ENCODE measurements around the gene HLCS.
A peak's percentile ranks its signal among the peaks of the same experiment; 100 is the strongest.

HLCS gene

GRCh38 chr21:36773995-36774394 lies 192.5 kb downstream of the HLCS start:
- DNase-seq (ENCODE audit: low read depth), result no peak

GRCh38 chr21:36773117-36773516 lies 193.4 kb downstream of the HLCS start:
- DNase-seq (ENCODE audit: low read depth), result peak; percentile 25

- DNase-seq (ENCODE audit: low read depth), result no peak
Observed at GRCh38 chr21:36769051-36769839, 197.2 kb downstream of the HLCS start.

DNA sequence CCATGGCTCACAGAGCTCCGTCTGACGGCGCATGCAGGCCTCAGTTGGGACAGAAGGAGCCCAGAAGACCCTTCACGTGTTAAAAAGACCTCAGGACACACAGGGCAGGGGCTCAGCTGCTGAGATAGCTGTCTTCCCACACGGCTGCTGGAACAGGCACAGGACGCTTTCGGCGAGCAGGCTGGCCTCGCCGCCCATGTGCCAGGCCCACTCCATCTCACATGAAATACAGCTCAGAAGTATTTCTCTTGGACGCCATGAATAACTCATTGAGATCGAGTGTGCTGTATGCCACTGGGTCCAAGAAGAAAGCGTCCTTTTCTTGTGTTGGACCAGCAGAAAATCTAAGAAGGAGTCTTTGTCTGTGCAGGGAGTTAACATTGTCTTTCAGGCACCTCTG lies 198.0 kb downstream of the HLCS start:
- DNase-seq (ENCODE audit: low read depth), result no peak

- DNase-seq (ENCODE audit: low read depth), result no peak
Observed at GRCh38 chr21:36767096-36767495, 199.4 kb downstream of the HLCS start.

DNA sequence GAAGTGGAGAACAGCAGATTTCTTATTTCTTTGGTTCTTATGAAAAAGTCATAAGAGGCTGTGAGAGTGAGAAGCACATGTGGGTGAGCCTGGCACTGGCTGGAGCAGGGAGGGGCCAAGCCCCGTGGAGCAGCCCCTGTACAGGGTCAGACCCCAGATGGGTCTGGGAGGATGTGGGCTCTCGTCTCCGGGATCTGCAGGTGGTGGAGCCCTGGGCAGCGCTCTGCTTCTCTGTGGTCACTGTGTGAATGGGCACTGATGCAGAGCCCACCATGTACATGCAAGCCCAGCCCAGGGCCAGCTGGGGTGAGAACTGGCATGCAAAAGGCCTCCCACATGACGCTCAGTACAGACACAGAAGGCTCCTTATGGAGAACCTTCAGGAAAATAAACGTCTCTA lies 200.0 kb downstream of the HLCS start:
- no peak for DNase-seq (ENCODE audit: low read depth)

GRCh38 chr21:36765229-36765628 lies 201.2 kb downstream of the HLCS start:
- DNase-seq (ENCODE audit: low read depth), result no peak

DNA sequence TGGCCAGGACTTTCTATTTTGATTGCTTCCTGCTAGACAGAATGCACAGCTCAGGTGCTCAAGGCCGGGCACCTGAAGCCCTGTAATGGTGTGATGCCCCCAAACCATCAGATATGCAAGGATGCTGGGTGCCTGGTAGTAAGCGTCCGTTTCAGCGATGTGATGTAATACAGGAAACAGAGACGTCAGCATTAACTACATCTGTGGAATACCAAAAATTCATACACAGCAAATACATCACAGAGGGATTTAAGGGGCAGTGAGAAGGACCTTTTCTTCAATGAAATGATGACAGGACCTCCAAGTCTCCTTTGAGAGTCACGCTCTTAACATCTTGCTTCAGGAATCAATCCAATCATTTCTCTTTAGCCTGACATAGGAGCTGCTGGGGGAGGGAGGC lies 203.2 kb downstream of the HLCS start:
- no peak for DNase-seq (ENCODE audit: low read depth)

DNA sequence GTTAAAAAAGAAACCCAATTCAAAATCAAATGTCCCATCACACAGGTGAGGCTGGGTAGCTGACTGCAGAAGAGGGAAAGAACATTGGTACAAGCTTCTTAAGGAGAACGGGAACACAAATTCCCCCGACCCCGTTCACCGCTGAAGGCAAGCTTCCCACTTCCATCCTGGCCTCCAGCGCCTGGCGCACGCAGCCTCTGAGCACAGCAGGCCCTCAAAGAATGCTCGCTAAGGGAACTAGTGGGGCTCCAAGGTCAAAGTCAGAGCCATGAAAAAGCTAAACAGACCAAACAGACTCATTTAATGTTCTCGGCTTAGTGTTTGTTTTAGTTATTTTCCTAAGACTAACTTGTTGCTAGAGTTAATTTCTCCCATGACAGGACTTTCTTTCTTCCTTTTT lies 203.8 kb downstream of the HLCS start:
- DNase-seq (ENCODE audit: low read depth), result no peak

DNA sequence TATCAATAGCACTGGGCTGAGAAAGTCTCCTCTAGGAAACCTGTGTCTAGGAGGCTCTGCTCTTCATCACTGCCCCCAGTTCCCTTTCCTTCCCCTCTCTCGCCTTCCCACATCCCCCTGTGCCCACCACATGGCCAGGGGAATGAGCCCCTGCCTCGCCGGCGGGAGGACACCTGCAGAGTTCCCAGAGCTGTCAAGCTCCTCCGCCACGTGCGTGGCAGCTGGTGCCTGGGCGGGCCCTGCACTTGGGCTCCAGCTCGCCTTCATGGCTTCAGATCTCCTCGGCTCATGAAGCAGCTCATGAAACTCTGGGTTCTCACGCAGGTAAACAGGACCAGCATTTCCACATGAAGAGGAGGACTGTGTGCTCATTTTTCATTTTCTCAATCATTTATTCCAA lies 204.8 kb downstream of the HLCS start:
- no peak for DNase-seq (ENCODE audit: low read depth)

DNA sequence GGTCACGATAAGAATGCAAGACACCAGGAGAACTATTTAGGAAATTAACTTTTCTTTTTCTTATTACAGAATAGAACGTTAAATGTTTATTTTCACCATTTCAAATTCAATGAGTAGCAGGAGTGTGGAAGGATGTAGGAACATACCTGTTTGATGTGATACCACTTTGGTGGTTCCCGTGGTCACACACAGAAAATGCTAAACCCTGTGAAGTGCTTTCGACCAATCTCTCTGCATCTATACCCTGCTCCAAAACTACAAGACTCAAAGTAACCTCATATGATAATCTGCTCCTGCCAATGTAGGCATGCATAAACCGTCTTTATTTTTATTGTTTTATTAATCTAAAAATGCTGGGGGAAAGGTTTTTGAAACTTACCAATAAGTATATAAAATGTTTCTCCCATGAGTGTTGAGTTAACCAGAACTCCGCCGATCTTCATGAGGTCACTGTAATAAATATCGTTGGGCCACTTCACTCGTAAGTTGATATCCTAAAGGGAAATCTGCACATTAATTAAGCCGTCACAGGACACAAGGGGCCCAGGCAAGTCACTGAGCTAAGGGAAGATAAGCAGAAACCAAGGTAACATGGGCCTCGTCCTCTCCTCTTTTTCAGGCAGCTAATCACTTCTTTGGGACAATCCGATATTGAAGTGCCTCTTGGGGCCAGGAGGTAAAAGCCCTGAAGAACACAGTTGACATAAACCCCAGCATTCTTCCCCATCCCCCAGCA lies 207.0 kb downstream of the HLCS start:
- no peak for DNase-seq (ENCODE audit: low read depth)

GRCh38 chr21:36757196-36757595 lies 209.3 kb downstream of the HLCS start:
- DNase-seq (ENCODE audit: low read depth), result no peak

DNA sequence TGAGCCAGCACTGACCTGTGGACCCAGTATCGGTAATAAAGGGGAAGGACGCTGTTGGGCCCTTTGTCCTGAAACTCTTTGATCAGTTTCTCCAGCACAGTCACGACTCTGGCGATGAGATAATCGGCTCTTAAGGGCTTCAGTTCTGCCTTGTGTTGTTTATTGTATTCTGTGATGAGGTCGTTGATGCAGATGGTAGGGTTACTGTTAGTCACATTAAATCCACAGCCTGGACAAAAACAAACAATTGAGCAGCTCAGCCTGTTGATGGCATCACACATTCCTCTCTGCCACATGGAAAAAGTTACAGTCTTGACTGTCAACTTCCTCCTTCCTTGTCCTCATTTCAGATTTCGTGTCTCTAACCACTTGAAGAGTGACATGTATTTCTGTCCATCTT lies 209.9 kb downstream of the HLCS start:
- DNase-seq (ENCODE audit: low read depth), result no peak

- no peak for DNase-seq (ENCODE audit: low read depth)
Observed at GRCh38 chr21:36754241-36754898, 212.1 kb downstream of the HLCS start.

- no peak for DNase-seq (ENCODE audit: low read depth)
Observed at GRCh38 chr21:36753556-36753955, 212.9 kb downstream of the HLCS start.

DNA sequence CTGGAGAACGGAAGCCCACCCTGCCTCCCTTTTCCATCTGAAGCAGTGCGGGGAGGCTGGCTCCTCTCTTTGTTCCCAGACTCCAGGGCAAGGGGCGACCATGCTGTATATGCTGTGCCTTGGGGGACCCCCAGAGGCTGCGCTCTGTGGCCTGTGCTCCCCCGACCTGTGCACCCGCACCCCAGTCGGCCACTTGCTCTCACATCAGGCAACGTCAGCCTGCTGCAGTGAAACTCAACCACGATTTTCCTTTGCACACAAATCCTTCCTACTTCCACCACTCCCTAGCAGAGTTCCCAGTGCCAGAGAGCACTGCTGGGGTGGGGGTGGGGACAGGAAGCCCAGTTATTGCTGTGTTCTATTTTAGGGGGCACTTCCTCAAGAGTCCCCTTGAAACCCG lies 215.1 kb downstream of the HLCS start:
- no peak for DNase-seq (ENCODE audit: low read depth)

DNA sequence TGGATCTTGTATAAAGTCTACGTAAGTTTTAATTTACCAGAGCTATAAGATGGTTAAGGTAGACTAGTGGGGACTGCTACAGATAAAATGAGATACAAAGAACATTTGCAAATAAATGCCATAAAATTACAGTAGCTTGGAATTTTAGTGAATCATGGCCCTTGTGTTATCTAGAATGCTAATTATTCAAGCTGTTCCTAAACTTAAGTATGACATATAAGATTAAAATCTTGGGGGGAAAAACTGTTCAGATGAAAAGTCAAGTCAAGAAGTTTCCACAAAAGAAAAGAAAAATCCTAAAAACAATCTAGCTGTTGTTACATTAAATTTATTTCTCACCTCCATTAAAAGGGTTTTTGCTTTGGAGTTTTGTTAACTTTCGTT lies 215.9 kb downstream of the HLCS start:
- no peak for DNase-seq (ENCODE audit: low read depth)

DNA sequence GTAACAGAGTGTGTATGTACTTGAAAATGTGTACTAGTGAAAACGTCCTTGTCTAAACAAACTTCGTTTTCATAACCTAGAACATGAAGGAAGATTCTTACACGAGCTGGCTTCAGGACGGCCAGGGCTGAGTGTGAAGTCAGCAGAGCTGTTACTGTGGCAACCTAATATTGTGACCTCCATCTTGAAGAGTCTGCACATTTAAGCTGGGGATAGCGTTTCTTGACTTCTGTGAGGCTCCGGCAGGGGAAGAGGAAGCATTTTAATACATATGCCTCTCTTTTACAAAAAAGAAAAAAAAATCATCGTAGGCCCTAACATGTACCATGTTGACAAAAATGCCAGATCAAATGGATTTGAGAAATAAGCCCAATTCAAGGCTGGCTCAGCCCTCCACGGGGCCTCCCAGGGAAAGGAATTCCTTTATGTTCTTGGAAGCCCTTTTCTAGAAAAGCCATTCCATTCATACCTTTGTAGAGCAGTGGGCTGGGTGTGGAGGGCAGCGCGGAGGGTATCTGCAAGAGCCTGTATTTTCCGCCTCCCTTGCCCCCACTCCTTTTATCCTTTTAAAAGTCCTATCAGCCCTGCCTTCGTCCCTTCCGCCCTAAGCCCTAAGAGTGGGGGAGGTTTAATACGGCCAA lies 216.4 kb downstream of the HLCS start:
- DNase-seq (ENCODE audit: low read depth), result peak; percentile 21

DNA sequence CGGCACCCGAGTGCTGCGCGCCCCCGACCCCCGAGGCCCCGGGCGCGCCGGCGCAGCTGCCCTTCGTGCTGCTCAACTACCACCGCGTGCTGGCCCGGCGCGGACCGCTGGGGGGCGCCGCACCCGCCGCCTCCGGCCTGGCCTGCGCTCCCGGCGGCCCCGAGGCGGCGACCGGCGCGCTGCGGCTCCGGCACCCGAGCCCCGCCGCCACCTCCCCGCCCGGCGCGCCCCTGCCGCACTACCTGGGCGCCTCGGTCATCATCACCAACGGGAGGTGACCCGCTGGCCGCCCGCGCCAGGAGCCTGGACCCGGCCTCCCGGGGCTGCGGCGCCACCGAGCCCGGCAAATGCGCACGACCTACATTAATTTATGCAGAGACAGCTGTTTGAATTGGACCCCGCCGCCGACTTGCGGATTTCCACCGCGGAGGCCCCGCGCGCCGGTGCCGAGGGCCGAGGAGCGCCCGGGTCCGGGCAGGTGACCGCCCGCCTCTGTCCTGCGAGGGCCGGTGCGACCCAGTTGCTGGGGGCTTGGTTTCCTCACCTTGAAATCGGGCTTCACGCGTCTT lies 218.6 kb downstream of the HLCS start:
- no peak for DNase-seq (ENCODE audit: low read depth)

DNA sequence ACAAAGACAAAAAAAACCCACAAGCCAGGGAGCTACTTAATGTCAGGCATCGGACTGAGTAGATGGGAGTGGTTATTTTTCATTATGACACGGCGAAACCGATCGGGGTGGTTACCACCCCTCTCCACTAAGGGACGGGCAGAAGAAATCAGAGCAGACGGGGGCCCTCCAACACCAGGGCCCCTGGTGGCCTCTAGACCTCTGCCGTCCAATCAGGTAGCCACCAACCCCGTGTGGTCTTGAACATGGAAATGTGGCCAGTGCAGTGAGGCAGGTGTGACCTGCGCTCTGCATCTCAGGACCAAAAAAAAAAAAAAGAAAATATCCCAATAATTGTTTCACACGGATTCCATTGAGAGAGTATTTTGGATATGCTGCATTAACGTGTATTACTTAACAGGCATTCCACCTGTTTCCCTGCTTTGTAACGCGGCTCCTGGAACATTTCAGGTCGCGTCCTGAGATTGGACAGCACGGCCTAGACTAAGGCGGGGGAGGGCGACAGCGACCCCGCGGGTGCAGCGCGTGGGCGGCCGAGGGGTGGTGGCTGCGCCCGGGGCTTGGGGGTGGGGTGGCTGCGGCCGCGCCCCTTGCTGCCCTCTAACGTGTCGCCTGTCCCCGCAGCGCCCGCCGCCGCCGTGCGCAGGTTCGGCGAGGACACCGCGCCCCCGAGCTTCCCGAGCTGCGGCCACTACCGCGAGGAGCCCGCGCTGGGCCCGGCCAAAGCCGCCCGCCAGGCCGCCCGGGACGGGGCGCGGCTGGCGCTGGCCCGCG lies 219.2 kb downstream of the HLCS start:
- no peak for DNase-seq (ENCODE audit: low read depth)

- DNase-seq (ENCODE audit: low read depth), result no peak
Observed at GRCh38 chr21:36745459-36745858, 221.0 kb downstream of the HLCS start.

Data from stromal cell of bone marrow (primary cell).